Measurements from ENCODE around the gene GCNT4.

Gene GCNT4

GRCh38 chr5:75078027-75078426, 25.7 kb upstream of the GCNT4 start:
- TF ChIP-seq CTCF (conservative IDR thresholded peaks at IDR 0.05), result no peak
- H3K27ac ChIP-seq, result no peak overlapping the region

- H3K27ac ChIP-seq, result no peak overlapping the region
- no peak for TF ChIP-seq CTCF (conservative IDR thresholded peaks at IDR 0.05)
Observed at GRCh38 chr5:75072061-75072460, 19.7 kb upstream of the GCNT4 start.

- no peak overlapping the region for H3K27ac ChIP-seq
- no peak for TF ChIP-seq CTCF (conservative IDR thresholded peaks at IDR 0.05)
Observed at GRCh38 chr5:75071100-75071499, 18.7 kb upstream of the GCNT4 start.

GRCh38 chr5:75067434-75067833, 15.1 kb upstream of the GCNT4 start:
- no peak for TF ChIP-seq CTCF (conservative IDR thresholded peaks at IDR 0.05)
- no peak overlapping the region for H3K27ac ChIP-seq

- no peak for TF ChIP-seq CTCF (conservative IDR thresholded peaks at IDR 0.05)
- H3K27ac ChIP-seq, result no peak overlapping the region
Observed at GRCh38 chr5:75062925-75063531, 10.7 kb upstream of the GCNT4 start.

GRCh38 chr5:75059912-75060545, 7.7 kb upstream of the GCNT4 start:
- no peak overlapping the region for H3K27ac ChIP-seq
- no peak for TF ChIP-seq CTCF (conservative IDR thresholded peaks at IDR 0.05)

GRCh38 chr5:75058986-75059535, 6.7 kb upstream of the GCNT4 start:
- TF ChIP-seq CTCF (conservative IDR thresholded peaks at IDR 0.05), result no peak
- no peak overlapping the region for H3K27ac ChIP-seq

All from VCaP (cell line).